ENCODE data around the gene HOXC9.

The HOXC9 gene

DNA sequence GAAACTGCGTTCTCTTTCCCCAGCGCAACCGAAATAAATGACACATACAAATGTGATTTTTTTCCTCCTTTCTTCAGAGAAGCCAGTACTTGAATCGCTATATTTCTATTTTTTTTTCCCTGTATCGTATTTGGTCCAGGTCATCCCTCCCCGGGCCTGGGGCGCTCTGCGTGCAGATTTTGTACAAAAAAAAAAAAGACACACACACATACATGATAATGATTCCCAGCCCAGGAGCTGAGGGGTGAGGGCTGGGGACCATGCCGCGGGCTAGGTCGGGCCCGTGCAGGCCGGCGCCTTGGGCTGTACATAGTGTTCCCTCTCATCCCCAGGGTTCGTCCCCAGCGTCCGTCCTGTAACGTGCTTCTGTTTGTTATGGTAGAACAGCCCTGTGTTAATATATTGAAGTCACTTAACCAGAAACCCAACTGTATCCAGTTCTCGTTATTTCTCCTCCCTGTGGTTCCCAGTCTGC, 3.0 kb downstream of the HOXC9 start:
- no peak for DNase-seq

DNA sequence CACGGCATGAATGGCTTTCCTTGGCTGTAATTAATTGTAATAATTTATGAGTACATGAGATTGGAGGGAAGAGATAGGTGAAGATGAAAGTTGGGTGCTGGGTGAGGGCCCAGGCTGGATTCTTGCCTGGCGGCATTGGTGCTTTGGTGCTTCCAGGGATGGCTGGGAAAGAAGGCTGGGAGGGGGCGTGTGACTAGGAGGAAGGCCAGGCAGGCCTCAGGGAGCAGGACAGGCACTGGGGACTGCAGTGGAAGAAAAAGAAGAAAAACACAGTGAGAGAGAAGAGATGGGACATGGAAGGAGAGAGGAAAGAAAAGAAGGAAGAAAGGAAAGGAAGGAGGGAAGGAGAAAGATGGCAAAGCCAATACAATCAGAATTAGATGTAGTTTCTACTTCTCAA, 3.7 kb downstream of the HOXC9 start:
- DNase-seq = no peak

DNA sequence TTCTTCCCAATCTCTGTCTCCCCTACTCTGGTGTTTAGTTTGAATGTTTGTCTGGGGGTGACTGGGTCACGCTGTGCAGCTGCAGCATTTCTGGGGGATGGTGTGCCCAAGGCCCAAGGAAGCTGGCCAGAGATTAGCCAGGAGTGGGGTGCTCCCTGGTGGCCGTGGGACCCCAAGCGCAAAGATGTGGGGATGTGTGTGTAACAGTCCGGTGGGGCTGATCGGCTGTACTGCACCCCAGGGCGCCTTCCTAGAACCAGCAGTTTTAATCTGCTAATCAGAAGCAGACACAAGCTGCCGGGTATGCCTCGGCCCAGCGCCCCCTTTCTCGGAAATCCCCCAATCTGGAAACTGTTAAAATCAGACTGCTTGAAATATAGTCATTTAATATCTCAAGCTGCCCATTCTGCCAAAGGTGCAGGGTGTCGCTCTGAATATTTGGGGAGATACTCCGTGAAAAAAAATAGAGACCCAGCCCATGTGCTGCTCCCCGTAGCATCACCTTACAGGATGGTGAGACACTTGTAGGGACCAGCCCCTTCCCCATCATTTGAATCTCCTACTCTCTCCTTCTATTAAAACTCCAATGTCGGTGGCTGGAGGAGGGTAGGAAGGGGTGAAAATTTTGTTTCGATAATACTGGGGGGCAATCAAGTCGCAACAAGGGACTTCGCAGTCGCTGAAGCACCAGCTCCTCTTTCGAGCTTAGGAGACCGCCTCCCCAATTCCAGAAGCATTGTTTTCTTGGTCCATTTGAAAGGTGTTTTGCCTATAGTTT, 4.3 kb downstream of the HOXC9 start:
- DNase-seq = no peak

DNA sequence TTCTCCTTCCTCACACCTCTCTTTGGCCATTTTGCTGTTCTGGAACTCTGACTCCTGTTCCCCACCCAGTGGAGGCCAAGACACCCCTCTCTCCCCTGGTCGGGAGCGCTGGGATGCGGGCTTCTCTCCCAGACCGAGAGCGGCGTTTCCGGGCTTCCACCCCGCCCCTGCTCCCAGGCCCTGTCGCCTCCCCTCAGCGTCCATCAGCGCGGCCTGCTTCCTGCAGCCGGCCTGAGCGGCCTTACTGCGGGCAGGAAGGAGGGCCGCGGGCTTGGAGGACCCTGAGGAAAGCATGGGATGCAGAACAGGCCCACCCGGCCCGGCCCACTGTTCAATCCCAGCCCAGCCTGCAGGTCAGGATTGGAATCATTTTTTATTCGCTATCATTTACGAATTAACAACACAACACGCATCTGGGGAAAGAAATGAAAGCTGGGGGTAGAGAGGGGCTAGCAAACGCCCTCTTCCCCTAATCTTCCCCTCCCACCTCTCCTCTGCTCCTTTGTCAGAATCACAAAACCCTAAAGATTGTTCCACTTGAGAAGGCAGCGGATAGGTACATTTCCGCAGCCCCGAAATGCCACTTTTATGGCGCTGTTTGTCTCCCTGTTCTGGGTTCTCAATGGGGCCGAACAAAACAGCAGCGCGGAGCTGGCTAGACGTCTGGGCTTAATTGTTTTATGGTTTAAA, 5.0 kb downstream of the HOXC9 start:
- no peak for DNase-seq

DNA sequence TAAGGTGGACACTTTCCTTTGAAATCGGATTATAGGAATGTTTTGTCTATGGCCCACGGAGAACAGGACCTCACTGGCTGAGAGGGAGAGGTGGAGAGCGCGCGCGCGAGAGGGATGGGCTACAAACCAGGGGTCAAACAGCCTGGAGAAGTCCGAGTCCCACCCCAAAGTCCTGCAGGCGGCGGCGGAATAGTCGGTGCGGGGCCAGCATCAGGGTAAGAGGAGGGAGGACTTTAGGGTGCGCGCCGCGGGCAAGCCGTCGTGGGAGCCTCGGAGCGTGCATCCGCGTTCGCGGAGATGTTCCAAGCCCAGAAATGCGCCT, 5.5 kb downstream of the HOXC9 start:
- no peak for DNase-seq

DNA sequence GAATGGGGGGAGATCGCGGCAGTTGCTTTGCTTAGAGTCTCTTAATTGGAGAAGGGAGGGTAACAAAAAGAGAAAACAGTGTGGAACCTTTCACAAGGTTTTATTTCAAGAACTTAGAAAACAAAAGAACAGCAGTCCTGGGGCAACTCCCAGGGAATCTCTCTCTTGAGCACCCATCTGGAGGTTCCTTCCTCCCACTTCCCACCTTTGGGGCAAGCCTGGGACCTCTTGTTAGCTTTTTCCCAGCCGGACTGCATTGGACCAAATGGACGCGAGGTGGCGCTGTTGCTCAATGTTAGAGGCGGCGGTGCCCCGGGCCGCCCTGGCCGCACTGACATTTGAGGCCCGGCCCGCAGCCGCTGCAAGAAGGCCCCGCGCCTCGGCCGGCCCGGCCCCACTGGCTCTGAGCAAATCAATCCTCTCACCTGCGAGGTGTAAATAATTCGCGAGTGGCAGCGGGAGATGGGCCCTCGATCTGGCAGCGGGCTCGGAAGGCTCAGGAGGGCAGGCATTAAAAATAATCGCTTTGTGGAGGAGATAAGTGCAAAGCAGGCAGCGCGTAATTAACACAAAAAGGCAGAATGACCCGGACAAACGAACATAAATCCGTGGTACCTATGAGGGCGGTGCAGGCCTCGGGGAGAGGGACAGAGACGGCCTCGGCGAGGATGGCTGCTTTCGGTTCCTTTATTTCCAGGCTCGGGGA, 6.0 kb downstream of the HOXC9 start:
- peak; percentile 77 to 81 for DNase-seq

DNA sequence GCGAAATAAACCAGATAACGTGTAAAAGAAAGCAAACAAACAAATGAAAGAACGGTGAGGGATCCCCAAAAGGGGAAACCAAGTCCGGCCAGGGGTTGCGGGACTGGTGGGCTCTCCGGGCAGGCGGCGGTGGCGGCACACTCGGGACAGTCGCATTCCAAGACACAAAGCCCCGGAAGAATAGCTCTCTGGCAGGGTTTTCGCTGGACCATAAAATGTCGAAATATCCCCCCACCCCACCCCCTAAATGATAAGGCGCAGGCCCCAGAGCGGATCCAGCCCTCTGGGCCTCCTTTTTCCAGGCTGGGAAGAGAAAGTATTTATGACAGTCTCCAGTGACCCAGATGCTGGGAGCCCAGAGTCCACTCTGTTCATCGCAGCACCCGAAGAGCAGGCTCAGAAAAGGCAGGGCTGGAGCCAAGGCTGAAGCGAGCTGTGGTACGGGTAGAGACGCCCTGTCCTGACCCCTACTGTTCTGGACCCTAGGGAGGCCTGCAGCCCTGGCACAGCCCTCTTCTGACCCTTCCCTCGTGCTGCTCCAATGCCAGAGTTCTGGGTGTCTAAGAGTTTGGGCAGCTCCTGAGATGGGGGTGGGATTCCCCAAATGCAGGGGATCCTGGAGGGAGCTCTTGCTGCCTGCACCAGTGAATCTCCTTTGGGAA, 6.7 kb downstream of the HOXC9 start:
- DNase-seq = no peak

DNA sequence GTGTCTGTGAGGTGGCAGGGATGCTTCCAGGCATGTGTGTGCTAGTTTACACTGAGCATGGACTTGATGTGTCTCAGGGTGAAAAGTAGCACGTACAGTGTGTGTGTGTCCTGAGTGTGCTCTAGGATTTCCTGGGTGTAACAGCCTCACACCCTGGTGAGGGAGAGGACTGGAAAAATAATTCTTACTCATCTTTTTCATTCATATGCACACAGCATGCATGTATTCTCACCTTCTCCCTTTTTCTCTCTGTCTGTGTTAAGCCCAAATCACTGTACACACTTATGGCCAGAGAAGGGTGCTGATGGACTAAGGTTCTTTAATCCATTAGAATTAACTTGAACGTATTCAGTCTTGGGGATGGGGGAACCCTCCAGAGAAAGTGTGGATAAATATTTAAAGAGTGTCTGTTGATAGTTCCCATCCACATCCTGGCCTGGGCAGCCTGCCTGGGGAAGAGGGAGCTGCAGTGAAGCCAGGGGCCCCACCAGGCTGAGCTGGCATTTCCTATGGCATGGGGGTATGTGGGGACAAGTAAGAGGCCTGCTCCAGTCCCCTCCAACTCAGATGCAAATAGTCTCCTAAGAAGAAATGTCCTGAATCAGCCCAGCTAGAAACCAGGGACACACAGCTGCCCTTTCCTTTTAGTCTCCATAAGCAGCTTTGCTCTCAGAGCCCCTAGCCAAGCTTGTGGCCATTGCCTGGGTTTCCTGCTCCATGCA, 7.7 kb downstream of the HOXC9 start:
- no peak for DNase-seq

DNA sequence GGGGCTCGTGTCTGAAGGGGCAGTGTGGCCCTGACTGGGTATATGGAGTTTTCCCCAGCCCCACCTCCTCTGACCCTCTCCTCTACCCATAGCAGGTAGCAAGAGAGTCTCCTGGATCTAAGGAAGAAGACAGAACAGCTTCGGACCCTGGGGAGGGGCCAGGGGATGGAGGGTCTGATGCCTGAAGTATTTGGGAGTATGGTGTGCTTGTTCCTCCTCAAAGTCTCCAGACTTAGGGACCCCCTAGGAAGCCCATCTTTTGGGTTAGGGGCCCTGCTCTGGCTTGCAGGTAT, 8.2 kb downstream of the HOXC9 start:
- DNase-seq = no peak

DNA sequence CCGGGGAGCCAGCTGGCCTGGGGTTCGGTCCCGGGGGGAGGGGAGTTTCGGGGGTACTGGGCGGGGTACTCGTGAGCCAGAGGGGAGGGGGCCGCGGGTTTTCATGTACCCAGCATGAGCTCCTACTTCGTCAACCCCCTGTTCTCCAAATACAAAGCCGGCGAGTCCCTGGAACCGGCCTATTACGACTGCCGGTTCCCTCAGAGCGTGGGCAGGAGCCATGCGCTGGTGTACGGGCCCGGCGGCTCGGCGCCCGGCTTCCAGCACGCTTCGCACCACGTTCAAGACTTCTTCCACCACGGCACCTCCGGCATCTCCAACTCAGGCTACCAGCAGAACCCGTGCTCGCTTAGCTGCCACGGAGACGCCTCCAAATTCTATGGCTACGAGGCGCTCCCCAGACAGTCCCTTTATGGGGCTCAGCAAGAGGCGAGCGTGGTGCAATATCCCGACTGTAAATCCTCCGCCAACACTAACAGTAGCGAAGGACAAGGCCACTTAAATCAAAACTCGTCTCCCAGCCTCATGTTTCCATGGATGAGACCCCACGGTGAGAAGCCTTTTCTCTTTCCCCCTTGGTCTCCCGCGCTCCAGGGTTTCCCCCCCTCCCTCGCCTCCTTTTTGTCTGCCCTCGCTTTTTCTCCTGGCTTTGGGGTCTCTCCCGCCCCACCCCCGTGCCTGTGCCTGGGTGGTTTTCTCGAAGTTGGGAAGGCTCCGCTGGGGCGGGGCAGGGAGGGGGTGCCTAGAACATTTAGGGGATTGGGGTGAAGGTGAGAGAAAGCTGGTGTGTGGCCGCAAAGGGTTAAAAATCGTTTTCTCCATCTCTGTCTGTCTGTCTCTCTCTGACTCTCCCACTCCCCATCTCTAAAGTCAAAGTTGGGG, 9.5 kb downstream of the HOXC9 start:
- peak in 1 of 2 experiments; percentile 25 for DNase-seq

DNA sequence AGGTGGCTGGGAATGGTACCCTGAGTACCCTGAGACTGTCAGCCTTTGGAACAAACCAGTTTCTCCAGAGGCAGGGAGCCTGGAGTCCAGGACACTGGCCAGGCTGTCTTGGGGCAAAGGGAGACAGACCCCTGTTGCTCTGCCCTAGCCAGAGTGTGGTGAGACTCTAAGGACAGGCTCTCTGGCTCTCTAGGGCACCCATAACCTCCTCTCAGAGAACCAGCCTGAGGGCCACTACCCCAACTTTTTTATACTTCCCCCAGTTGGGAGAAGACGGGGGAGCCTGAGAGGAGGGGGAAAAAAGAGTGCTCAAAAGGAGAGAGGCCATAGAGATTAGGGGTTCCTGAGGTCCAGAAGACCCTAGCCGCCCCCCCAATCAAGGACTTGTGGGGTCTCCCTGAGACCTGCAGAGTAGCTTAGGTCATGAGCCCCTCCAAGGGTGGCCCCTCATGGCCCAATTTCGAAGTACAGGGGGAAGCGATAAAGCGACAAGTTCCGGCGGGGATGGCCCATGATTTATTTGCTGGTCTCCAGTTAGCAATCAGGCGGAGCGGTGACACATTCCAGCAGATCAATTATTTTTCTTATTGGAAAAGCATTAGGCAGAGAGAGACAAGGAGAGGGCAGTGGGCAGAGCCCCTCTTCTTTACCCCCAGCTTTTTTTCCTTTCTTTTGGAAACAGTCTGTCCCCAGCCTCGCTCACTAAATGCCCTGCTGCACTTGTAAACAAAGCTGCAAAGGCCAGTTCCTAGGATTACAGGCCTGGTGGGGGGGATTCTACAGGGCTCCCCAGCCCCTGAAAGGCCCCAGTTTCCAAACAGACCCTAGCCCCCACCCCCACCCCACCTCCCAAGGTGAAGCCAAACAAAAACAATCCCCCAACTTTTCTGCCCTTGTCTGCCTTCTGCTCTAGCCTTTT, 10.4 kb downstream of the HOXC9 start:
- DNase-seq = no peak

DNA sequence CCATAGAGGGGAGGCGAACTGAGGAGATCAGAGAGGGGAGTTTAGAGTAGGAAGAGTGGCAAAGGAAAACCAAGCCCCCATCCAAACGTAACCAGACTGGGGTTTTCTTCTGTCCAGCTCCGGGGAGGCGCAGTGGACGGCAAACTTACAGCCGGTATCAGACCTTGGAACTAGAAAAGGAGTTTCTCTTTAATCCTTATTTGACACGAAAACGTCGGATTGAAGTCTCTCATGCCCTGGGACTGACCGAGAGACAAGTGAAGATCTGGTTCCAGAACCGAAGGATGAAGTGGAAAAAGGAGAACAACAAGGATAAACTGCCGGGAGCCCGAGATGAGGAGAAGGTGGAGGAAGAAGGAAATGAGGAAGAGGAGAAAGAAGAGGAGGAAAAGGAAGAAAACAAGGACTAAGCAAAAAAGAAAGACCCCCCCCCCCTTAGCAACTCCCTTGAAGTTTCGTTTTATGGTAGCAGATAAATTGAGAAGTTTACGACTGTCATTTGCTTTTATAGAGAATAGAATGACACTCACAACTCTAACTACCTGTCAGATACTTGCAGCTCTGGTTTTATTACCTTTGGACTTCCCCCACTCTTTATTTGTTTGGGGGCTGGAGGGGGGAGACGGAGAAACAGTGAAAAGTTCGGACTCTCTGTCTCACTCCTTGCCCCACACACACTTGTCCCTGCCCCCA, 11.2 kb downstream of the HOXC9 start:
- DNase-seq = no peak

DNA sequence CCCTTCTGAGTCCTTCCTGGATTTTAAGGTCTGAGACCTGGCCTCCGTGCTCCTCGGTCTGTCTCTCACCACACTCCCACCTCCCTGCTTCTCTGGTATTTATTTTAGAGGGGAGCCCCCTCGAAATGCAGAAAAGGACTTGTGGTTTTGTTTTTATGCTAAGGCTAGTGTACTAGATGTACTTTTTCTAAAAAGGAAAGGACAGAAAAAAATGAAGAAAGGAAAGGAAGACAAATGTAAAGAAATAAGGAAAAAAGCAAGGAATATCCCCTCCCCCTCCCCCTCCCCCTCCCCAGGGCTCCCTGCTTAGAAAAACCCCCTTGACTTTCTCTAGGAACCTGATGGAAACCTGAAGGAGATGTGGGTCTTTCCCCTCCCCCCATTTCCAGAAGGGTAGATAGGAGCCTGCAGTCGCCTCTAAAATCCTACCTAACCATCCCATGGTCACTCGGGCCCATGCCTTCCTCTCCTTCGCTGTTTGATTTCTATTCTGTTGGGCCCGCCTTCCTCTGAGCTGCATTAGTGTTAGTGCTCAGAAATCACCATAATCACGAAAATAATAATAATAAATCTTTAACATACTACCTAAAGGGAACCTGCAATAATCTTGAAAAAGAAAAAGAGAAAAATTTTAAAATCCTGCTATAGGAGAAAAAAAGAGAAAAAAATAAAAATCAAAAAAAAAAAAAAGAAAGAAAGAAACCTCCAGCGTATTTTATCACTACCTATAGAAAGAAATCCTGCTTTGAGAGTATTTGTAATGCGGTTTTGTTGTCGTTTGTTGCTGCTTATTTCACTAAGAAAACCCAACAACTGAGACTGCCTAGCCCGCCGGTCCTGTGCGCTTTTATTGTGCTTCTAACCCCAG, 11.9 kb downstream of the HOXC9 start:
- no peak for DNase-seq

DNA sequence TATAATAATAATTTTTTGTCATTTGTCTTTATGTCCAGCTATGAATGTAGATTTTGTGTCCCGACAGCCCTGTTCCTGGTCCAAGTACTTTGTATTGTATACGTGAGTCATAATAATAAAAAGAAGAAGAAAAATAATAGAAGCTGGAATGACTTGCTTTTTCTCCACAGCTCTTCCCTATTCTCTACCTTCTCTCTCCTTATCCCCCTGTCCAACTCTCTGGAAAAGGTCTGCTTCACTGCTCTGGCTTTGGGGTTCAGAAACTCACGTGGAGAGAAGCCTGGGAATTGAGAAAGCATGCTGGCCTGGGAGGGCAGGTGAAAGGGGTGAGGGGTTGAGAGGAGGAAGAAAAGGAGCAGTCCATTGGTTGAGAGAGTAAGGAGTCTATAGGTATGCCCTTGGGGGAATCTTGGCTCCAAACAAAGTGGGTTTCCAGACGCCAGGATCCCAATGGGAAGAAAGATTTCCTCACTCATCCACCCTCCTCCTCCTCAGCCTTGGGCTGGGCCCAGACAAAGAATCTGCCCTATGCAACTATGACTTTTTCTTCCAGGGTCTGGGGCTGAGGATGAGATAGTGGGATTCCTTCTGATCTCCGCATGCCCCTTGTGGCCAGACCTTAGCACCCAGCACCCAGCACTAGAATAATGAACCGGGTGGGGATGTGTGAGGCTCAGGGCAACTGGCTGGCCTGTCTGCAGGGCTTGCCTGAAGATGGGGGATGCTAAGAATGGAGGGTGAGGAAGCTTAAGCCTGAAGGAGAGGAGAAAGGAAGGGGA, 12.9 kb downstream of the HOXC9 start:
- DNase-seq = no peak

DNA sequence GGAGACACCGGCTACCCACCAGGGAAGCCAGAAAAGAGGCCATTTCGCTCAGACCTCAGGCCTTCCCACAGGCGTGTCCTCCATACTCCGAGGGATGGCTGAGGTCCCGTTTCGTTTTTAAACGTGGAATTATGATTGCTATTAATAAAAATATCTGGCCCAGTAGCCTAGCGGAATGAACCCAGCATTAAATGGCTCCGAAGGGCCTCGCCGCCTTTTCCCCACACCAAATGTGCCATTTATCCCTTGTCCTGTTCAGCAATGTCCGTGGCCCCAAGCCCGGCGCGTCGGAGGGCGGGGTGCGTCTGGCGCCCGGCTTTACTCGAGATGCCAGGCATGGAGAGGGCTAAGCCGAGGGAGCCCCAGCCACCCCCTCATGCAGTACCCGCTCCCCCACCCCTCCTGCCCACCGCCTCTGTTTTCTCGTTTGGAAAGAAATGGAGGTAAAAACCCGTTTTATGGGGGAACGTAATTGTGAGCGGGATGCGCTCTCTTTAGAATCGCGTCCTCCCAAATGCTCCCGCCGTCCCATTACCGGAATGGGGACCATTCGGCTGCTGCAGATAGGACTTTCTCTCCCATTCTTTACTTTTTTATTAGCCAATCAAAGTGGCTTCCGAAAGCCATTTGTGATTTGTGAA, 14.5 kb downstream of the HOXC9 start:
- DNase-seq = no peak

DNA sequence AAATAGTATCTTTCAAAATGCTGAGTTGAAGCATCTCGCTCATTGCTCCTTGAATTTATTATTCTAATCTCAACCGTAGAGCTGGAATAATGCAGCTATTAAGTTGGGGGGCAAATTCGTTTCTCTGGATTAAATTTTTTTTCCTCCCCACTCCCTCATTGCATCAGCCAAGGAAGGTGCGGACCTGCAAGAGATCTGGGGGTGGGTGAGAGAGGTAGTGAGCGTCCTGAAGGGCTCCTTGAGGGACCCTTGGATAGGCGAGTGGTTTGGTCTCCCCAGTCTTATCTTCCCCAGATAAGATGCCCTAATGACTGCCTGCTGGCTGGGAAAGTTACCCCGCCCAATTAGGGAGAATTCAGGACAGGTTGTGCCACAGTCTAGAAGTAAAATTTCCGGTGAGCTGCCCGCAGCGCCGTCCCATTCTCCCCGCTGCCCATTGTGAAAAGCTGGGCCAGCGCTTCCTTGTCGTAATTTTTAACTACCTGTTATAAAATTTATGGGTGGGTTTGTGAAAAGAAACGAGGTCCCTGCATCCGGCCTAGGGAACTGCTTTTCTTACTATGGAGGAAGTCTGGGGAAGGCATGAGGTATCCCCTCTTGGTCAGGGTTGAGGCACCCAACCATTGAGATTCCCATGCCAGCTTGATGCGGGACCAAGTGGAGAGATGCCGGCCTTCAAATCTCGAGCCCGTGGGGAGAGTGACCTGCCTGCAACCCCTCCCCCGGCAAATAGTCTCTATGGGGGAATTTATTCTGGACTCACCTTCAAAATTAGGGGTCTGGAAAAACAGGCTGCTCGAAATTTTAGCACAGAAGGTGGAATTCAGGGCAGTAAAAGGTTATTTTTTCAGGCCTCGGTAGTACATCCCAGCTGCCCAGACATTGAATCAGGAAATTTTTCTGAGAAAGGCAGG, 15.3 kb downstream of the HOXC9 start:
- DNase-seq = no peak

DNA sequence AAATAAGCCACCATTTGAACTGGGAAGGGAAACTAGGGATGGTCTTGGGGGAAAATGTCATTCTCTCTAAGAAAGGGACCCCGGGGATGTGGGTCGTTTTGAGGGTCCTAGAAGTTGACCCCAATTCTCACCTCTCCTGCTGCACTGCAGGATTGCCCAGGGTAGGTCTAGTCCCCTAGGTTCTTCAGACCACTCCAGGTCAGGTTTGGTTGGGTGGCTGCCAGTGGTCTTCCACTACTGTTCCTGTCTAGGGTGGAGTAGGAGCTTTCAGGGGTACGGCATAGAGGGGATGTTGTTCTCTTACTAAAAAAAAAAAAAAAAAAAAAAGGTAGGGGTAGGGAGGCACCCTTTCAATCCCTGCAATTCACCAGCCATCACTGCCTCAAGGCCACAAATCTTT, 16.1 kb downstream of the HOXC9 start:
- DNase-seq = no peak
